Panc1 (cell line): ENCODE measurements around the gene GRIN2A.

Source experiments
- CTCF ChIP-seq: fragments of 450-650 bp; IDR thresholded peaks from 2 replicates; pipeline ENCODE4 v1.5.1; 2017; ENCODE audit warnings: mild to moderate bottlenecking
- POLR2AphosphoS5 ChIP-seq: IDR thresholded peaks from 2 replicates; pipeline ENCODE4 v1.6.1; 2012; ENCODE audit warnings: mild to moderate bottlenecking, low read depth, low read length, moderate library complexity

- peak; percentile 14; the same call in 1 of the 2 replicates for TF ChIP-seq CTCF
- TF ChIP-seq POLR2AphosphoS5: no peak
Observed at GRCh38 chr16:10136916-10137315, 45.3 kb downstream of the GRIN2A start.
